Stomach (tissue), 4 donors: ENCODE data around the gene GCK.

Experiments used
- CTCF ChIP-seq, 7 experiments: fragments of 450-650 bp in 4 of 7; fragments of 200-600 bp in 3 of 7; sonication (generic) in 3 of 7; IDR thresholded peaks; one replicate each; pipeline ENCODE4 v1.5.1; 2016 to 2019; ENCODE audit warnings: antibody characterized with exemption in 7 of 7, control low read depth in 2 of 7, mild to moderate bottlenecking in 1 of 7
- EP300 ChIP-seq: sonication (generic); formaldehyde crosslinking; IDR thresholded peaks from one replicate; pipeline ENCODE4 v1.6.1; 2017; ENCODE audit warnings: antibody characterized with exemption
- POLR2A ChIP-seq, 4 donors: fragments of 450-650 bp; IDR thresholded peaks; one replicate each; pipeline ENCODE4 v1.6.1; 2016; ENCODE audit warnings: antibody characterized with exemption in 4 of 4, control low read depth in 2 of 4, mild to moderate bottlenecking in 1 of 4, moderate library complexity in 1 of 4
- POLR2AphosphoS5 ChIP-seq, 3 donors: sonication (generic); formaldehyde crosslinking; IDR thresholded peaks; one replicate each; pipeline ENCODE4 v1.6.1; 2016; ENCODE audit warnings: antibody characterized with exemption in 3 of 3

GRCh38 chr7:44150966-44151941 is 38.0 kb downstream of the GCK start:
- TF ChIP-seq CTCF (IDR thresholded peaks at IDR 0.05), result no peak
- TF ChIP-seq EP300, result no peak
- no peak for TF ChIP-seq POLR2A (IDR thresholded peaks at IDR 0.05)
- TF ChIP-seq POLR2AphosphoS5 (IDR thresholded peaks at IDR 0.05), result no peak
